ENCODE data around the gene ATAT1.

ATAT1 gene

GRCh38 chr6:30683183-30683979, 56.7 kb downstream of the ATAT1 start:
- no peak for DNase-seq (ENCODE audit: low read depth in 2 of 2)

- no peak for DNase-seq (ENCODE audit: low read depth in 2 of 2)
Observed at GRCh38 chr6:30683980-30684338, 57.3 kb downstream of the ATAT1 start.

GRCh38 chr6:30684386-30685156, 57.9 kb downstream of the ATAT1 start:
- DNase-seq (ENCODE audit: low read depth in 2 of 2), result peak in 1 of 2 donors; percentile 48

GRCh38 chr6:30685157-30686008, 58.7 kb downstream of the ATAT1 start:
- DNase-seq (ENCODE audit: low read depth in 2 of 2), result no peak

GRCh38 chr6:30686009-30686907, 59.6 kb downstream of the ATAT1 start, which contains the start of gene PPP1R18:
Gene PPP1R18 (minus strand): TSS chr6:30686645. CDS start chr6:30686018, 627 bp downstream.
- peak; percentile 79 to 86 for DNase-seq (ENCODE audit: low read depth in 2 of 2)

GRCh38 chr6:30686908-30687658, 60.4 kb downstream of the ATAT1 start:
- peak; percentile 82 to 90 for DNase-seq (ENCODE audit: low read depth in 2 of 2)

GRCh38 chr6:30687659-30688431, 61.2 kb downstream of the ATAT1 start:
- DNase-seq (ENCODE audit: low read depth in 2 of 2), result no peak

- no peak for DNase-seq (ENCODE audit: low read depth in 2 of 2)
Observed at GRCh38 chr6:30688569-30688968, 61.9 kb downstream of the ATAT1 start.

- no peak for DNase-seq (ENCODE audit: low read depth in 2 of 2)
Observed at GRCh38 chr6:30689022-30689865, 62.6 kb downstream of the ATAT1 start.

- no peak for DNase-seq (ENCODE audit: low read depth in 2 of 2)
Observed at GRCh38 chr6:30689985-30690384, 63.3 kb downstream of the ATAT1 start.

- peak; percentile 78 to 79 for DNase-seq (ENCODE audit: low read depth in 2 of 2)
Observed at GRCh38 chr6:30690403-30691207, 63.9 kb downstream of the ATAT1 start, which contains the start of gene NRM. Gene NRM (minus strand): TSS chr6:30690984. CDS start chr6:30690974, 10 bp downstream.

- DNase-seq (ENCODE audit: low read depth in 2 of 2), result no peak
Observed at GRCh38 chr6:30691208-30691847, 64.7 kb downstream of the ATAT1 start.

Data from stimulated activated CD4-positive, alpha-beta T cell treated with anti-CD3 and anti-CD28 coated beads, Interleukin-4, amount 100 ng/mL, for 48 hours (primary cell).